GM12878 (cell line): ENCODE measurements around the gene TMPRSS7. TPM values are rescaled to one million over a fixed set of nuclear protein-coding genes. Genes with fewer than 3 reads are reported as not detected.

Source experiments
- ATAC-seq: fragments of 200-7000 bp; cut with Tn5 transposase; 3 replicates; pipeline ENCODE4 v1.9.1; 2020; ENCODE audit warnings: mild to moderate bottlenecking, moderate library complexity
- BruUV-seq: library from RNA; stranded (reverse); fragments of 400-500 nt; replicated peaks from 2 replicates; lab custom pipeline; 2021; lab: Mats Ljungman, UMichigan
- CTCF ChIA-PET: fragments of 300-600 bp; sonication (Branson Sonifier 250); formaldehyde crosslinking; extraction: SDS; loops from one replicate; lab custom pipeline; 2021; ENCODE audit warnings: inconsistent platforms; lab: Yijun Ruan, JAX
- POLR2A ChIA-PET: fragments of 350-600 bp; formaldehyde crosslinking; extraction: SDS; loops from one replicate; lab custom pipeline; 2021; ENCODE audit warnings: inconsistent platforms; lab: Charles Lee
- RAD21 ChIA-PET: fragments of 300-600 bp; sonication (Branson Sonifier 250); formaldehyde crosslinking; loops from one replicate; lab custom pipeline; 2023; ENCODE audit warnings: antibody characterized with exemption; ENCODE audit not compliant: unreplicated experiment; lab: Charles Lee
- SMC1A ChIA-PET: fragments of 300-600 bp; sonication (Branson Sonifier 250); formaldehyde crosslinking; loops from one replicate; lab custom pipeline; 2023; ENCODE audit not compliant: unreplicated experiment, uncharacterized antibody; lab: Charles Lee
- DNase-seq: peaks from one replicate; pipeline ENCODE4 v3.0.0-alpha.2; 2011; ENCODE audit warnings: low read depth, low spot score
- FAIRE-seq: peaks from 3 replicates; lab custom pipeline; 2011; peaks lifted over from hg19 to GRCh38; lab: Jason Lieb, UNC
- H2AFZ ChIP-seq: 2 replicates; pipeline ENCODE4 v1.6.0; 2011; ENCODE audit warnings: low read depth, low read length, control low read depth; ENCODE audit not compliant: control insufficient read depth
- H3K27ac ChIP-seq: 2 replicates; pipeline ENCODE4 v1.5.1; 2011; ENCODE audit warnings: control low read depth; ENCODE audit not compliant: control insufficient read depth, insufficient read depth
- H3K27me3 ChIP-seq, 2 experiments: replicated peaks in 1 of 2; 2 replicates each; pipeline versions ENCODE4 v1.6.0 to v1.6.1; 2011; ENCODE audit warnings: low read length in 1 of 2; ENCODE audit not compliant: control insufficient read depth in 2 of 2, insufficient read depth in 2 of 2
- H3K36me3 ChIP-seq, 2 experiments: 2 replicates each; pipeline ENCODE4 v1.5.1; 2011; ENCODE audit warnings: low read length in 1 of 2; ENCODE audit not compliant: control insufficient read depth in 2 of 2, insufficient read depth in 2 of 2
- H3K4me1 ChIP-seq: 2 replicates; pipeline ENCODE4 v1.6.1; 2011; ENCODE audit warnings: mild to moderate bottlenecking, low read length, moderate library complexity, mixed read lengths; ENCODE audit not compliant: control insufficient read depth, insufficient read depth
- H3K4me2 ChIP-seq: 2 replicates; pipeline ENCODE4 v1.6.0; 2011; ENCODE audit warnings: control low read depth; ENCODE audit not compliant: control insufficient read depth, insufficient read depth
- H3K4me3 ChIP-seq: fragments of 200-600 bp; sonication (generic); 2 replicates; pipeline ENCODE4 v1.5.1; 2016
- H3K79me2 ChIP-seq: 2 replicates; pipeline ENCODE4 v1.6.0; 2011; ENCODE audit warnings: low read length; ENCODE audit not compliant: control insufficient read depth, insufficient read depth
- H3K9ac ChIP-seq: 2 replicates; pipeline ENCODE4 v1.8.0; 2011; ENCODE audit warnings: low read length, control low read depth, mixed read lengths; ENCODE audit not compliant: control insufficient read depth, insufficient read depth
- H3K9me3 ChIP-seq: replicated peaks from 3 replicates; pipeline ENCODE4 v1.5.1; 2011; ENCODE audit warnings: mild to moderate bottlenecking, low read length; ENCODE audit not compliant: control insufficient read depth, insufficient read depth
- H4K20me1 ChIP-seq: 2 replicates; pipeline ENCODE4 v1.6.0; 2011; ENCODE audit not compliant: control insufficient read depth, insufficient read depth
- BCL3 ChIP-seq: IDR thresholded peaks from 2 replicates; pipeline ENCODE4 v1.6.1; 2011; ENCODE audit warnings: borderline replicate concordance, low read depth, mild to moderate bottlenecking, moderate library complexity, low read length; ENCODE audit not compliant: insufficient read depth, poor library complexity, severe bottlenecking
- CHD2 ChIP-seq: IDR thresholded peaks from 2 replicates; pipeline ENCODE4 v1.6.1; 2011; ENCODE audit warnings: low read depth, low read length, improper control_type of control experiment, borderline replicate concordance
- EED ChIP-seq: sonication (generic); IDR thresholded peaks from 2 replicates; pipeline ENCODE4 v1.6.1; 2016; ENCODE audit warnings: antibody characterized with exemption, low read depth
- GATAD2B ChIP-seq: fragments of 450-650 bp; conservative IDR thresholded peaks from 2 replicates; pipeline ENCODE4 v1.6.1; 2017; ENCODE audit warnings: low read depth, mild to moderate bottlenecking, moderate library complexity
- LARP7 ChIP-seq: fragments of 450-650 bp; IDR thresholded peaks from 2 replicates; pipeline ENCODE4 v1.6.1; 2017; ENCODE audit warnings: mild to moderate bottlenecking
- MEF2B ChIP-seq: fragments of 450-650 bp; IDR thresholded peaks from 2 replicates; pipeline ENCODE4 v1.6.1; 2018; ENCODE audit warnings: mild to moderate bottlenecking, moderate library complexity; ENCODE audit not compliant: partially characterized antibody, poor library complexity, severe bottlenecking
- NBN ChIP-seq: fragments of 450-650 bp; IDR thresholded peaks from 2 replicates; pipeline ENCODE4 v1.6.1; 2016
- POLR2AphosphoS2 ChIP-seq: IDR thresholded peaks from 2 replicates; pipeline ENCODE4 v1.6.1; 2011; ENCODE audit warnings: low read depth, mild to moderate bottlenecking, low read length, improper control_type of control experiment, moderate library complexity
- POLR2AphosphoS5 ChIP-seq: IDR thresholded peaks from 2 replicates; pipeline ENCODE4 v1.6.1; 2011; ENCODE audit warnings: mild to moderate bottlenecking, low read length, inconsistent platforms
- POU2F2 ChIP-seq: IDR thresholded peaks from 3 replicates; pipeline ENCODE4 v1.6.1; 2011; ENCODE audit warnings: low read depth, mild to moderate bottlenecking, low read length, borderline replicate concordance
- PRDM15 ChIP-seq: fragments of 450-650 bp; formaldehyde crosslinking; IDR thresholded peaks from 2 replicates; pipeline ENCODE4 v1.4.0; 2020; ENCODE audit warnings: mild to moderate bottlenecking, moderate library complexity
- RUNX3 ChIP-seq: IDR thresholded peaks from 2 replicates; pipeline ENCODE4 v1.6.1; 2012; ENCODE audit warnings: low read length, inconsistent platforms
- YY1 ChIP-seq: IDR thresholded peaks from 2 replicates; pipeline ENCODE4 v1.6.1; 2011; ENCODE audit warnings: low read depth, mild to moderate bottlenecking, low read length
- ZNF217 ChIP-seq: fragments of 450-650 bp; IDR thresholded peaks from 2 replicates; pipeline ENCODE4 v1.6.1; 2017; ENCODE audit warnings: antibody characterized with exemption, mild to moderate bottlenecking
- ZNF384 ChIP-seq: IDR thresholded peaks from 2 replicates; pipeline ENCODE4 v1.6.1; 2012; ENCODE audit warnings: low read depth, mild to moderate bottlenecking, low read length, improper control_type of control experiment, borderline replicate concordance
- WGBS: methylation state at CpG from one replicate; pipeline ENCODE4 v1.1.6; 2016; ENCODE audit warnings: low lambda C conversion rate; ENCODE audit not compliant: insufficient replicate concordance, insufficient coverage; ENCODE audit errors: missing lambda C conversion rate; 5-methylcytosine and 5-hydroxymethylcytosine counted together
- in situ Hi-C: fragments of 300-500 bp; cut with MboI; formaldehyde crosslinking; loops from 9 replicates; pipeline ENCODE4 v1.14.3; 2018; ENCODE audit warnings: mixed read lengths
- intact Hi-C: fragments of 100-400 bp; cut with micrococcal nuclease; formaldehyde crosslinking; loops from one replicate; pipeline ENCODE4 v1.14.2; 2022; ENCODE audit not compliant: unreplicated experiment
- polyA plus RNA-seq, 11 experiments: library from polyadenylated mRNA; depleted of rRNA in 4 of 11; unstranded in 6 of 11; stranded (reverse) in 5 of 11; fragments of >200 nt; fragmentation: Nextera tagmentation in 4 of 11; fragmentation: Illumina TruSeq in 1 of 11; extraction: Ambion mirVana in 4 of 11; extraction: Trizol in 1 of 11; gene quantifications; 1 replicate in 1 of 11; 2 replicates in 10 of 11; pipeline versions ENCODE4 v1.2.1 to v1.2.3, GENCODE V29; 2011 to 2016; ENCODE audit warnings: inconsistent platforms in 2 of 11, missing spikeins in 2 of 11, low read depth in 1 of 11
- total RNA-seq, 4 experiments: library from RNA; depleted of rRNA in 3 of 4; stranded (reverse); fragments of >200 nt in 3 of 4; fragmentation: Illumina TruSeq in 1 of 4; extraction: Trizol in 1 of 4; gene quantifications; 2 replicates each; pipeline versions ENCODE4 v1.2.1 to v1.2.3, GENCODE V29; 2013 to 2021

The TMPRSS7 gene
- total and polyA plus RNA-seq, 10 of the 15 experiments (the other 5 are each of a cell fraction or from before 2014, with no cell fraction given): 0.03 TPM; not detected in 9

- ChIA-PET CTCF (interaction anchor here (1.1 to 18.1 kb wide), 6 partner anchors 8 to 166 kb away, joined by 3 to 226 read pairs (median 6); partner anchors contain the start of gene SLC9C1), SMC1A (interaction anchor here (0.8 to 18.5 kb wide), 14 partner anchors 9 to 432 kb away, joined by 3 to 489 read pairs (median 6); partner anchors contain the start of genes BTLA, GCSAM and SLC9C1), POLR2A (interaction anchor here (0.7 to 12.8 kb wide), 7 partner anchors 8 to 433 kb away, joined by 3 to 345 read pairs (median 3); partner anchors contain the start of gene CD200), RAD21 (interaction anchor here (0.8 to 17.9 kb wide), 12 partner anchors 9 to 370 kb away, joined by 3 to 457 read pairs (median 5); no protein-coding TSS in a partner anchor)
- peak overlapping the region; percentile 98 for H3K9ac ChIP-seq
- H3K27ac ChIP-seq: peak overlapping the region; percentile 99
- WGBS: 31% methylated on average over 10 of the region's 10 CpGs
- H2AFZ ChIP-seq: no peak overlapping the region
- no peaks in the 10 kb centered on the region for H3K27me3 ChIP-seq
- H3K4me2 ChIP-seq: peak overlapping the region; percentile 95
- DNase-seq: peak; percentile 93
- peak; percentile 70 for FAIRE-seq
- no TSS peak for BruUV-seq
- peaks cover 96% of the 10 kb centered on the region for H3K79me2 ChIP-seq
- peak overlapping the region; percentile 78 for H3K4me3 ChIP-seq
- peaks cover 4 to 16% of the 10 kb centered on the region in 2 experiments; a peak in 2 of 4 replicates for H3K36me3 ChIP-seq
- in situ Hi-C loops: no loop called here
- intact Hi-C loops: loop anchor here (1.0 kb wide), 1 partner anchor 10 kb away; no protein-coding TSS in a partner anchor
- ATAC-seq: peak; percentile 7
- H3K4me1 ChIP-seq: peaks cover 50% of the 10 kb centered on the region
- H4K20me1 ChIP-seq: no peaks in the 10 kb centered on the region
- H3K9me3 ChIP-seq: no peaks in the 10 kb centered on the region
- TF ChIP-seq LARP7: 0 out of 2 replicates have a peak, but pooled peaks have one; percentile 13
- peak; percentile 84 for TF ChIP-seq MEF2B
- peak; percentile 89 for TF ChIP-seq BCL3
- peak; percentile 82 for TF ChIP-seq POLR2AphosphoS5
- 0 out of 2 replicates have a peak, but pooled peaks have one; percentile 7 for TF ChIP-seq YY1
- TF ChIP-seq POU2F2: peak; percentile 47; the same call in 1 of the 3 replicates
- TF ChIP-seq EED: peak; percentile 62
- no peak for TF ChIP-seq RUNX3
- 0 out of 2 replicates have a peak, but pooled peaks have one; percentile 48 for TF ChIP-seq CHD2
- TF ChIP-seq ZNF217: no peak
- TF ChIP-seq PRDM15 (CRISPR knock-in tag): no peak
- TF ChIP-seq GATAD2B: peak; percentile 92
- TF ChIP-seq POLR2AphosphoS2: peak; percentile 82; the same call in 1 of the 2 replicates
- TF ChIP-seq NBN: peak; percentile 44; the same call in 1 of the 2 replicates
- 0 out of 2 replicates have a peak, but pooled peaks have one; percentile 51 for TF ChIP-seq ZNF384
These were observed 93.3 kb downstream of the TMPRSS7 start for GRCh38 chr3:112127522-112128494.
